Pancreas (tissue), 10 donors: ENCODE measurements around the gene CASKIN2. TPM values are rescaled to one million over a fixed set of nuclear protein-coding genes. Genes with fewer than 3 reads are reported as not detected.
"Not testable (repeated sequence)": the region's sequence is repeated elsewhere in the genome, so short reads cannot be mapped to it uniquely, and the experiment has no call there.

Source experiments
- ATAC-seq, 4 donors: fragments of 200-7000 bp; cut with Tn5 transposase; one replicate each; pipeline versions ENCODE4 v1.8.0 to v1.9.1; 2020; ENCODE audit warnings: mild to moderate bottlenecking in 4 of 4, moderate library complexity in 4 of 4
- DNase-seq, 6 donors: peaks; one replicate each; pipeline ENCODE4 v3.0.0-alpha.2; 2020
- FAIRE-seq: peaks from 2 replicates; lab custom pipeline; 2012; peaks lifted over from hg19 to GRCh38; lab: Jason Lieb, UNC
- H3K27ac ChIP-seq, 4 donors: fragments of 200-600 bp; sonication (generic); 1 replicate in 3 of 4; 2 replicates in 1 of 4; pipeline versions ENCODE4 v1.5.0 to v1.8.0; 2020
- H3K27me3 ChIP-seq, 4 donors: fragments of 200-600 bp; one replicate each; pipeline ENCODE4 v1.8.0; 2021
- H3K36me3 ChIP-seq, 3 donors: fragments of 200-600 bp; sonication (generic) in 1 of 3; one replicate each; pipeline versions ENCODE4 v1.5.0 to v1.8.0; 2020 to 2021
- H3K4me1 ChIP-seq, 3 donors: fragments of 200-600 bp; one replicate each; pipeline ENCODE4 v1.8.0; 2021
- H3K4me3 ChIP-seq, 4 donors: fragments of 200-600 bp; sonication (generic) in 2 of 4; one replicate each; pipeline versions ENCODE4 v1.5.0 to v1.8.0; 2020 to 2021
- H3K9me3 ChIP-seq, 4 donors: fragments of 200-600 bp; one replicate each; pipeline ENCODE4 v1.8.0; 2021
- WGBS, 2 donors: extraction: QIAGEN DNeasy Blood & Tissue Kit; methylation state at CpG; one replicate each; pipeline ENCODE4 v1.1.7; 2013; 5-methylcytosine and 5-hydroxymethylcytosine counted together
- intact Hi-C, 3 donors: fragments of 100-400 bp; cut with DNase I; formaldehyde crosslinking; loops; one replicate each; pipeline versions ENCODE4 v1.11.1 to v1.14.2; 2022
- polyA plus RNA-seq, 2 donors: library from polyadenylated mRNA; stranded (reverse); fragments of 200-250 nt; gene quantifications; one replicate each; pipeline ENCODE4 v1.2.3, GENCODE V29; 2013
- total RNA-seq, 6 donors: library from RNA; stranded (reverse); fragmentation: NEBNext Ultra II Directional in 4 of 6; extraction: Animal tissue kit (Norgen Biotek cat#: 25700) in 4 of 6; gene quantifications; one replicate each; pipeline versions ENCODE4 v1.2.1 to v1.2.4, GENCODE V29; 2021 to 2023
- TF ChIP-seq, protein P1 (sequence below), 4 donors: fragments of 200-600 bp; sonication (generic) in 3 of 4; IDR thresholded peaks; one replicate each; pipeline versions ENCODE4 v1.5.0 to v1.8.0; 2021; ENCODE audit warnings: antibody characterized with exemption in 4 of 4
- donor health status: healthy with polysubstance abuse.
- donor health status: DM: no; HTN: no; CAD: no; lungs with moderate emphysema.
- donor health status: DM: no; HTN: no; CAD: no.
- donor health status: control.
- donor health status: control.
- donor health status: Bipolar disorder and iron deficiency.
- donor health status: DM: yes; HTN: yes; CAD: no.
- donor health status: DM: no; HTN: no; CAD: no.
- donor health status: DM: no; HTN: no; CAD: no.
- donor health status: DM: yes; HTN: yes; CAD: no.

CASKIN2 gene
- total and polyA plus RNA-seq, 8 donors, result 12.1 to 20.7 (median 13.2) TPM

DNA sequence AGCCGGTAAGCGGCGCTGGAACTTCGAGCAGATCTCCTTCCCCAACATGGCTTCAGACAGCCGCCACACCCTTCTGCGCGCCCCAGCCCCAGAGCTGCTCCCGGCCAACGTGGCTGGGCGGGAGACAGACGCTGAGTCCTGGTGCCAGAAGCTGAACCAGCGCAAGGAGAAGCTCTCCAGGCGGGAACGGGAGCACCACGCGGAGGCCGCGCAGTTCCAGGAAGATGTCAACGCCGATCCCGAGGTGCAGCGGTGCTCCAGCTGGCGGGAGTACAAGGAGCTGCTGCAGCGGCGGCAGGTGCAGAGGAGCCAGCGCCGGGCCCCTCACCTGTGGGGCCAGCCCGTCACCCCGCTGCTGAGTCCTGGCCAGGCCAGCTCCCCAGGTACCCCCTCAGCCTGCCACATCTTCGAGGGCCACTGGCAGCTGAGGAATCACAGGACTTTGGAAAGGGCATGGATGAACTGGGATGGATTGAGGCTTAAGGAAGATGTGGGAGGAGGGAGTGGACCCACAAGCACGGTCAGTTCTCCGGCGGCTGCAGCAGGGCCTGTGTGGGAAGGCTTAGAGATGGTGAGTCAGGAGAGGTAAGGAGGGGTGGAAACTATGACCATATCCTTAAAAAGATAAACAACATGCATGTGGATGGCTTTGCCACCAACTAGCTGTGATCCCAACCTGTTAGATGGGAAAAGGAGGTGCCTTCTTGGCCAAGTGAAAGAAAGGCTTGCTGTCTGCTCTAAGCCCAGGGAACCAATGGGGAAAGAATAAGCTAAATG is 6.8 kb upstream of the CASKIN2 start:
- Histone ChIP-seq H3K4me1 (peaks cover 11 to 16% (median 11%) of the 10 kb centered on the region in 3 donors), H3K36me3 (peaks cover 0 to 9% (median 0%) of the 10 kb centered on the region in 3 donors), H3K4me3 (no peak overlapping the region), H3K27ac (no peak overlapping the region), H3K9me3 (no peaks in the 10 kb centered on the region), H3K27me3 (no peaks in the 10 kb centered on the region)
- TF ChIP-seq, protein P1, sequence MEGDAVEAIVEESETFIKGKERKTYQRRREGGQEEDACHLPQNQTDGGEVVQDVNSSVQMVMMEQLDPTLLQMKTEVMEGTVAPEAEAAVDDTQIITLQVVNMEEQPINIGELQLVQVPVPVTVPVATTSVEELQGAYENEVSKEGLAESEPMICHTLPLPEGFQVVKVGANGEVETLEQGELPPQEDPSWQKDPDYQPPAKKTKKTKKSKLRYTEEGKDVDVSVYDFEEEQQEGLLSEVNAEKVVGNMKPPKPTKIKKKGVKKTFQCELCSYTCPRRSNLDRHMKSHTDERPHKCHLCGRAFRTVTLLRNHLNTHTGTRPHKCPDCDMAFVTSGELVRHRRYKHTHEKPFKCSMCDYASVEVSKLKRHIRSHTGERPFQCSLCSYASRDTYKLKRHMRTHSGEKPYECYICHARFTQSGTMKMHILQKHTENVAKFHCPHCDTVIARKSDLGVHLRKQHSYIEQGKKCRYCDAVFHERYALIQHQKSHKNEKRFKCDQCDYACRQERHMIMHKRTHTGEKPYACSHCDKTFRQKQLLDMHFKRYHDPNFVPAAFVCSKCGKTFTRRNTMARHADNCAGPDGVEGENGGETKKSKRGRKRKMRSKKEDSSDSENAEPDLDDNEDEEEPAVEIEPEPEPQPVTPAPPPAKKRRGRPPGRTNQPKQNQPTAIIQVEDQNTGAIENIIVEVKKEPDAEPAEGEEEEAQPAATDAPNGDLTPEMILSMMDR (IDR thresholded peaks at IDR 0.05), result no peak
- intact Hi-C loops, result no loop called here
- no peak for ATAC-seq
- DNase-seq, result peak in 1 of 6 donors; percentile 70
- 92% methylated on average over 33 of the region's 33 CpGs for WGBS, 2 donors
- FAIRE-seq, result no peak

DNA sequence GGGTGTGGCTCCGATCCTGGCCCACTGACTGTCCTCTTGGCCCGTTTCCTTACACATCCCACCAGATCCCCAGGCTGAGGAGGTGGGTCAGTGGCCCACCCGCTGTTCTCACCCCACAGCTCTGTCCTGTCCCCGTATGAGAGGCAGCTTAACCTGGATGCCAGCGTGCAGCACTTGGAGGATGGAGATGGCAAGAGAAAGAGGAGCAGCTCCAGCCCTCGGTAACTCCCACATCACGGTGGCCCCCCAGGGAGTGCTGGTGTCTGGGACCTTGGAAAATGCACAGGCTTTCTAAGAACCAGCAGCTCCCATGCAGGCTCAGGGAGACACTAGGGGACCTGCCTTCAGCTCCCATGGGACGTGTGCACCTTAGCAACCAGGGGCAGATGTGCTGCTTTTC is 6.0 kb upstream of the CASKIN2 start:
- WGBS, 2 donors, result 90 to 91% methylated on average over 8 of the region's 8 CpGs
- no peaks in the 10 kb centered on the region for H3K9me3 ChIP-seq

DNA sequence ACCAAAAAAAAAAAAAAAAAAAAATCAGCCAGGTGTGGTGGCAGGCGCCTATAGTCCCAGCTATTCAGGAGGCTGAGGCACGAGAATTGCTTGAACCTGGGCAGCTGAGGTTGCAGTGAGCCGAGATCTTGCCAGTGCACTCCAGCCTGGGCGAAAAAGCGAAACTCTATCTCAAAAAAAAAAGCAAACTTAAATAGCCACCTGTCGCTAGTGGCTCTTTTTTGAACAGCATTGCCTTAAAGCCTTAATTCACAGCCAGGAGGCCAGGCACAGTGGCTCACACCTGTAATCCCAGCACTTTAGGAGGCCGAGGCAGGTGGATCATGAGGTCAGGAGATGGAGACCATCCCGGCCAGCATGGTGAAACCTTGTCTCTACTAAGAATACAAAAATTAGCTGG is 5.1 kb upstream of the CASKIN2 start:
- H3K36me3 ChIP-seq, H3K4me3 ChIP-seq, H3K9me3 ChIP-seq, DNase-seq, intact Hi-C loops, H3K27ac ChIP-seq, H3K27me3 ChIP-seq, FAIRE-seq, ATAC-seq: not testable (repeated sequence)
- peaks cover 11 to 16% (median 11%) of the 10 kb centered on the region in 3 donors for H3K4me1 ChIP-seq
- 90 to 94% methylated on average over 8 of the region's 8 CpGs for WGBS, 2 donors

More for the DNA sequence above, 6.0 kb upstream of the CASKIN2 start:
- Histone ChIP-seq H3K4me3 (no peak overlapping the region), H3K36me3 (peaks cover 0 to 9% (median 0%) of the 10 kb centered on the region in 3 donors), H3K4me1 (peaks cover 11 to 16% (median 11%) of the 10 kb centered on the region in 3 donors), H3K27ac (no peak overlapping the region), H3K27me3 (no peaks in the 10 kb centered on the region)
- intact Hi-C loops, result no loop called here
- ATAC-seq, result no peak
- TF ChIP-seq, protein P1 (IDR thresholded peaks at IDR 0.05), result no peak
- peak in 1 of 6 donors; percentile 51 for DNase-seq
- FAIRE-seq, result no peak

DNA sequence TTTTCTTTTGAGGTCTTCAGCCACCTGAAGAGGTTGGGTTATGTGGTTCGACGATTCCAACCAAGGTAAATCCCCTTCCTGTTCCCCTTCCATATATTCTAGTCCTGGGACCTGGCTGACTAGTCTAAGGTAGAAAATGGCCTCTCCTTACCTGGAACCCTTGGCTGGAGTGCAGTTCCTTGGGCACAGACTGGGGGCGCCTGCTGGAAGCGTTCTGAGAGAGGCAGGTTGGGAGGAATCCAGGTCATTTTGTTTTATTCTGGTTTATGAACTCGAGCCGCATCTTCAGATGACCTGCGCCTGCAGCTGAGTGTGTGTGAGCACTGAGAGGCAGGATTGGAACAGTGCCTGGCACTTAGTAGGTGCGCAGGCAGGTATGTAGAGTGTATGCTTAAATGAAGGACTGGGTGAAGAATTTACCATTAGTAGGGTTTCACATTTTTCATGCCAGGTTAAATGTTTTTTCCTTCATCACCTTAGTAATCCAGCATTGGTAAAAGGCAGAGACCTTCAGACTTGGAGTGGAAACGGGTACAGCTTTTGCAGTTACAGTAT is 3.7 kb upstream of the CASKIN2 start:
- Histone ChIP-seq H3K27ac (no peak overlapping the region), H3K4me3 (no peak overlapping the region), H3K9me3 (no peaks in the 10 kb centered on the region), H3K36me3 (peaks cover 0 to 9% (median 0%) of the 10 kb centered on the region in 3 donors), H3K27me3 (no peaks in the 10 kb centered on the region), H3K4me1 (peaks cover 11 to 12% (median 11%) of the 10 kb centered on the region in 3 donors)
- DNase-seq (no peak), ATAC-seq (no peak), FAIRE-seq (no peak)
- TF ChIP-seq, protein P1 (IDR thresholded peaks at IDR 0.05), result no peak
- intact Hi-C loops, result no loop called here
- WGBS, 2 donors, result 88 to 94% methylated on average over 9 of the region's 9 CpGs

DNA sequence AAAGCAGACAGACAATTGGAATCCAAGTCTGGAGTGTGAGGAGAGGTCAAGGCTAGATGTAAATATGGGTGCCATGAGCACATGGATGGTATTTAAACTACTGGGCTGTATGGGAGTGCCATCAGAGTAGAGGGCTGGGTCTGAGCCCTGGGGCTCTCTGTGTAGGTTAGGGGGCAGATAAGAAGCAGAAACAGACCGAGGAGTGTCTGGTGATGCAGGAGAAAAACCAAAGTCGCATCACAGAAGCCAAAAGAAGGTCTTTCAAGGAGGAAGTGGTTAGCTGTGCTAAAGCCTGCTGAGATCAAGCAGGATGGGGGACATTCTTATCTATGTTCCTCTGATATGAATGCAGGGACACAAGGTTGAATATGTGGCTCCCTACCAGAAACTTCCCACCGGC is 2.9 kb upstream of the CASKIN2 start:
- no peak for FAIRE-seq
- intact Hi-C loops, result no loop called here

More for the DNA sequence above, 2.9 kb upstream of the CASKIN2 start:
- 78 to 83% methylated on average over 3 of the region's 3 CpGs for WGBS, 2 donors
- H3K27me3 ChIP-seq, result no peaks in the 10 kb centered on the region
- peaks cover 11 to 16% (median 11%) of the 10 kb centered on the region in 3 donors for H3K4me1 ChIP-seq
- H3K4me3 ChIP-seq, result no peak overlapping the region
- ATAC-seq (no peak), DNase-seq (no peak)
- peaks cover 0 to 9% (median 0%) of the 10 kb centered on the region in 3 donors for H3K36me3 ChIP-seq
- H3K27ac ChIP-seq, result no peak overlapping the region
- TF ChIP-seq, protein P1 (IDR thresholded peaks at IDR 0.05), result no peak
- no peaks in the 10 kb centered on the region for H3K9me3 ChIP-seq
